ENCODE measurements around the gene PRKAG2. TPM values are rescaled to one million over a fixed set of nuclear protein-coding genes. Genes with fewer than 3 reads are reported as not detected.

PRKAG2 gene
- total and polyA plus RNA-seq, 2 experiments from 2014 or later: 9.1 to 14.9 TPM

DNA sequence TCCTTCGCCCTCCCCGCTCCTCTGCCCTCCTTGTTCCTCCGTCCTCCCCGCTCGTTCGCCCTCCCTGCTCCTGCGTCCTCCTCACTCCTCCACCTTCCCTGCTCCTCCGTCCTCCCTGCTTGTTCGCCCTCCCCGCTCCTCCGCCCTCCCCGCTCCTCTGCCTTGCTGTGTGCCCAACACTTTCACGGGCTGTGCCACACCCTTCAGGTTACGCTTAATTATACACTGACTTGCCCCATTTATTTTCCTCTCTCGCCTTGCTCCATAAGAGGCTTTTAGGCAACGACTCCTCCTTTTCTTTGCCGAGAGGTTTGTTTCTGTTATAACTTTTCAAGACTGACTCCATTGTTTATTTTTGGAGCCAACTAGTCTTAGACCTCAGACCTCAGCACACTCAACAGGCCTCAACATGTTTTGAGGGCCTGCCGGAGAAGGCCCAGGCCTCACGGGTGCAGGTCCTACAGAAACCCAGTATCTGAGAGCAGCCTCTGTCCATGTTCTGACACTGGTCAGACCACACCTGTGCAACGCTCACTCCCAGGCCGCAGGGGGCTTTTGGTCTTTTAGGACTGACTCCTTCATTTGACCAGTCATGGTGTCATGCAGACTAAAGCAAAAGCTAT lies 18.2 kb upstream of the PRKAG2 start:
- H3K4me1 ChIP-seq (ENCODE audit: insufficient read depth): 0 out of 2 replicates have a peak, but pooled peaks cover 5% of the 10 kb centered on the region
- no peak for TF ChIP-seq EZH2 (IDR thresholded peaks at IDR 0.05; ENCODE audit: low read depth, unreplicated experiment)
- TF ChIP-seq, protein P1, sequence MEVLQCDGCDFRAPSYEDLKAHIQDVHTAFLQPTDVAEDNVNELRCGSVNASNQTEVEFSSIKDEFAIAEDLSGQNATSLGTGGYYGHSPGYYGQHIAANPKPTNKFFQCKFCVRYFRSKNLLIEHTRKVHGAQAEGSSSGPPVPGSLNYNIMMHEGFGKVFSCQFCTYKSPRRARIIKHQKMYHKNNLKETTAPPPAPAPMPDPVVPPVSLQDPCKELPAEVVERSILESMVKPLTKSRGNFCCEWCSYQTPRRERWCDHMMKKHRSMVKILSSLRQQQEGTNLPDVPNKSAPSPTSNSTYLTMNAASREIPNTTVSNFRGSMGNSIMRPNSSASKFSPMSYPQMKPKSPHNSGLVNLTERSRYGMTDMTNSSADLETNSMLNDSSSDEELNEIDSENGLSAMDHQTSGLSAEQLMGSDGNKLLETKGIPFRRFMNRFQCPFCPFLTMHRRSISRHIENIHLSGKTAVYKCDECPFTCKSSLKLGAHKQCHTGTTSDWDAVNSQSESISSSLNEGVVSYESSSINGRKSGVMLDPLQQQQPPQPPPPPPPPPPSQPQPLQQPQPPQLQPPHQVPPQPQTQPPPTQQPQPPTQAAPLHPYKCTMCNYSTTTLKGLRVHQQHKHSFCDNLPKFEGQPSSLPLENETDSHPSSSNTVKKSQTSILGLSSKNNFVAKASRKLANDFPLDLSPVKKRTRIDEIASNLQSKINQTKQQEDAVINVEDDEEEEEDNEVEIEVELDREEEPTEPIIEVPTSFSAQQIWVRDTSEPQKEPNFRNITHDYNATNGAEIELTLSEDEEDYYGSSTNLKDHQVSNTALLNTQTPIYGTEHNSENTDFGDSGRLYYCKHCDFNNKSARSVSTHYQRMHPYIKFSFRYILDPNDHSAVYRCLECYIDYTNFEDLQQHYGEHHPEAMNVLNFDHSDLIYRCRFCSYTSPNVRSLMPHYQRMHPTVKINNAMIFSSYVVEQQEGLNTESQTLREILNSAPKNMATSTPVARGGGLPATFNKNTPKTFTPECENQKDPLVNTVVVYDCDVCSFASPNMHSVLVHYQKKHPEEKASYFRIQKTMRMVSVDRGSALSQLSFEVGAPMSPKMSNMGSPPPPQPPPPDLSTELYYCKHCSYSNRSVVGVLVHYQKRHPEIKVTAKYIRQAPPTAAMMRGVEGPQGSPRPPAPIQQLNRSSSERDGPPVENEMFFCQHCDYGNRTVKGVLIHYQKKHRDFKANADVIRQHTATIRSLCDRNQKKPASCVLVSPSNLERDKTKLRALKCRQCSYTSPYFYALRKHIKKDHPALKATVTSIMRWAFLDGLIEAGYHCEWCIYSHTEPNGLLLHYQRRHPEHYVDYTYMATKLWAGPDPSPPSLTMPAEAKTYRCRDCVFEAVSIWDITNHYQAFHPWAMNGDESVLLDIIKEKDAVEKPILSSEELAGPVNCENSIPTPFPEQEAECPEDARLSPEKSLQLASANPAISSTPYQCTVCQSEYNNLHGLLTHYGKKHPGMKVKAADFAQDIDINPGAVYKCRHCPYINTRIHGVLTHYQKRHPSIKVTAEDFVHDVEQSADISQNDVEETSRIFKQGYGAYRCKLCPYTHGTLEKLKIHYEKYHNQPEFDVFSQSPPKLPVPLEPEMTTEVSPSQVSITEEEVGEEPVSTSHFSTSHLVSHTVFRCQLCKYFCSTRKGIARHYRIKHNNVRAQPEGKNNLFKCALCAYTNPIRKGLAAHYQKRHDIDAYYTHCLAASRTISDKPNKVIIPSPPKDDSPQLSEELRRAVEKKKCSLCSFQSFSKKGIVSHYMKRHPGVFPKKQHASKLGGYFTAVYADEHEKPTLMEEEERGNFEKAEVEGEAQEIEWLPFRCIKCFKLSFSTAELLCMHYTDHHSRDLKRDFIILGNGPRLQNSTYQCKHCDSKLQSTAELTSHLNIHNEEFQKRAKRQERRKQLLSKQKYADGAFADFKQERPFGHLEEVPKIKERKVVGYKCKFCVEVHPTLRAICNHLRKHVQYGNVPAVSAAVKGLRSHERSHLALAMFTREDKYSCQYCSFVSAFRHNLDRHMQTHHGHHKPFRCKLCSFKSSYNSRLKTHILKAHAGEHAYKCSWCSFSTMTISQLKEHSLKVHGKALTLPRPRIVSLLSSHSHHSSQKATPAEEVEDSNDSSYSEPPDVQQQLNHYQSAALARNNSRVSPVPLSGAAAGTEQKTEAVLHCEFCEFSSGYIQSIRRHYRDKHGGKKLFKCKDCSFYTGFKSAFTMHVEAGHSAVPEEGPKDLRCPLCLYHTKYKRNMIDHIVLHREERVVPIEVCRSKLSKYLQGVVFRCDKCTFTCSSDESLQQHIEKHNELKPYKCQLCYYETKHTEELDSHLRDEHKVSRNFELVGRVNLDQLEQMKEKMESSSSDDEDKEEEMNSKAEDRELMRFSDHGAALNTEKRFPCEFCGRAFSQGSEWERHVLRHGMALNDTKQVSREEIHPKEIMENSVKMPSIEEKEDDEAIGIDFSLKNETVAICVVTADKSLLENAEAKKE (CRISPR knock-in tag; IDR thresholded peaks at IDR 0.05): no peak
- TF ChIP-seq, protein P2, sequence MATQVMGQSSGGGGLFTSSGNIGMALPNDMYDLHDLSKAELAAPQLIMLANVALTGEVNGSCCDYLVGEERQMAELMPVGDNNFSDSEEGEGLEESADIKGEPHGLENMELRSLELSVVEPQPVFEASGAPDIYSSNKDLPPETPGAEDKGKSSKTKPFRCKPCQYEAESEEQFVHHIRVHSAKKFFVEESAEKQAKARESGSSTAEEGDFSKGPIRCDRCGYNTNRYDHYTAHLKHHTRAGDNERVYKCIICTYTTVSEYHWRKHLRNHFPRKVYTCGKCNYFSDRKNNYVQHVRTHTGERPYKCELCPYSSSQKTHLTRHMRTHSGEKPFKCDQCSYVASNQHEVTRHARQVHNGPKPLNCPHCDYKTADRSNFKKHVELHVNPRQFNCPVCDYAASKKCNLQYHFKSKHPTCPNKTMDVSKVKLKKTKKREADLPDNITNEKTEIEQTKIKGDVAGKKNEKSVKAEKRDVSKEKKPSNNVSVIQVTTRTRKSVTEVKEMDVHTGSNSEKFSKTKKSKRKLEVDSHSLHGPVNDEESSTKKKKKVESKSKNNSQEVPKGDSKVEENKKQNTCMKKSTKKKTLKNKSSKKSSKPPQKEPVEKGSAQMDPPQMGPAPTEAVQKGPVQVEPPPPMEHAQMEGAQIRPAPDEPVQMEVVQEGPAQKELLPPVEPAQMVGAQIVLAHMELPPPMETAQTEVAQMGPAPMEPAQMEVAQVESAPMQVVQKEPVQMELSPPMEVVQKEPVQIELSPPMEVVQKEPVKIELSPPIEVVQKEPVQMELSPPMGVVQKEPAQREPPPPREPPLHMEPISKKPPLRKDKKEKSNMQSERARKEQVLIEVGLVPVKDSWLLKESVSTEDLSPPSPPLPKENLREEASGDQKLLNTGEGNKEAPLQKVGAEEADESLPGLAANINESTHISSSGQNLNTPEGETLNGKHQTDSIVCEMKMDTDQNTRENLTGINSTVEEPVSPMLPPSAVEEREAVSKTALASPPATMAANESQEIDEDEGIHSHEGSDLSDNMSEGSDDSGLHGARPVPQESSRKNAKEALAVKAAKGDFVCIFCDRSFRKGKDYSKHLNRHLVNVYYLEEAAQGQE (IDR thresholded peaks at IDR 0.05; ENCODE audit: unreplicated experiment): no peak
- TF ChIP-seq CREB1 (CRISPR knock-in tag; IDR thresholded peaks at IDR 0.05; ENCODE audit: low read depth): no peak
- no peak for TF ChIP-seq ZNF331 (CRISPR knock-in tag; IDR thresholded peaks at IDR 0.05; ENCODE audit: low read depth)
- TF ChIP-seq POLR2AphosphoS5 (IDR thresholded peaks at IDR 0.05; ENCODE audit: low read depth): no peak
- no peak for TF ChIP-seq JUNB (IDR thresholded peaks at IDR 0.05; ENCODE audit: unreplicated experiment)
- TF ChIP-seq, protein P3, sequence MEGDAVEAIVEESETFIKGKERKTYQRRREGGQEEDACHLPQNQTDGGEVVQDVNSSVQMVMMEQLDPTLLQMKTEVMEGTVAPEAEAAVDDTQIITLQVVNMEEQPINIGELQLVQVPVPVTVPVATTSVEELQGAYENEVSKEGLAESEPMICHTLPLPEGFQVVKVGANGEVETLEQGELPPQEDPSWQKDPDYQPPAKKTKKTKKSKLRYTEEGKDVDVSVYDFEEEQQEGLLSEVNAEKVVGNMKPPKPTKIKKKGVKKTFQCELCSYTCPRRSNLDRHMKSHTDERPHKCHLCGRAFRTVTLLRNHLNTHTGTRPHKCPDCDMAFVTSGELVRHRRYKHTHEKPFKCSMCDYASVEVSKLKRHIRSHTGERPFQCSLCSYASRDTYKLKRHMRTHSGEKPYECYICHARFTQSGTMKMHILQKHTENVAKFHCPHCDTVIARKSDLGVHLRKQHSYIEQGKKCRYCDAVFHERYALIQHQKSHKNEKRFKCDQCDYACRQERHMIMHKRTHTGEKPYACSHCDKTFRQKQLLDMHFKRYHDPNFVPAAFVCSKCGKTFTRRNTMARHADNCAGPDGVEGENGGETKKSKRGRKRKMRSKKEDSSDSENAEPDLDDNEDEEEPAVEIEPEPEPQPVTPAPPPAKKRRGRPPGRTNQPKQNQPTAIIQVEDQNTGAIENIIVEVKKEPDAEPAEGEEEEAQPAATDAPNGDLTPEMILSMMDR (conservative IDR thresholded peaks at IDR 0.05; ENCODE audit: low read depth in 2 of 2): no peak
- TF ChIP-seq, protein P4, sequence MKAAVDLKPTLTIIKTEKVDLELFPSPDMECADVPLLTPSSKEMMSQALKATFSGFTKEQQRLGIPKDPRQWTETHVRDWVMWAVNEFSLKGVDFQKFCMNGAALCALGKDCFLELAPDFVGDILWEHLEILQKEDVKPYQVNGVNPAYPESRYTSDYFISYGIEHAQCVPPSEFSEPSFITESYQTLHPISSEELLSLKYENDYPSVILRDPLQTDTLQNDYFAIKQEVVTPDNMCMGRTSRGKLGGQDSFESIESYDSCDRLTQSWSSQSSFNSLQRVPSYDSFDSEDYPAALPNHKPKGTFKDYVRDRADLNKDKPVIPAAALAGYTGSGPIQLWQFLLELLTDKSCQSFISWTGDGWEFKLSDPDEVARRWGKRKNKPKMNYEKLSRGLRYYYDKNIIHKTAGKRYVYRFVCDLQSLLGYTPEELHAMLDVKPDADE (IDR thresholded peaks at IDR 0.05): no peak
- TF ChIP-seq NANOG (IDR thresholded peaks at IDR 0.05; ENCODE audit: borderline replicate concordance): no peak
- TF ChIP-seq STAT1 (IDR thresholded peaks at IDR 0.05; ENCODE audit: unreplicated experiment): no peak
- TF ChIP-seq EZH2phosphoT487 (IDR thresholded peaks at IDR 0.05; ENCODE audit: unreplicated experiment): no peak
- no peak for TF ChIP-seq ZNF114 (CRISPR knock-in tag; IDR thresholded peaks at IDR 0.05)
- DNase-seq (ENCODE audit: low spot score): no peak
- H3K27me3 ChIP-seq (ENCODE audit: insufficient read depth): no peaks in the 10 kb centered on the region
- Mint-ChIP-seq H3K4me1 (peaks cover 26% of the 10 kb centered on the region), H3K9me3 (no peaks in the 10 kb centered on the region), H3K27me3 (ENCODE audit: insufficient read depth, low read depth, poor library complexity) (peaks cover 14% of the 10 kb centered on the region), H3K4me3 (no peak overlapping the region), H3K27ac (no peak overlapping the region), H3K36me3 (ENCODE audit: low read depth) (no peaks in the 10 kb centered on the region)
- H3K4me2 ChIP-seq: no peak overlapping the region
- H3K27ac ChIP-seq (ENCODE audit: low read depth): no peak overlapping the region
- H3K36me3 ChIP-seq (ENCODE audit: insufficient read depth): no peaks in the 10 kb centered on the region
- no peaks in the 10 kb centered on the region for H3K79me2 ChIP-seq (replicated peaks; ENCODE audit: insufficient read depth)
- H3F3A ChIP-seq (replicated peaks; ENCODE audit: low read depth): no peaks in the 10 kb centered on the region
- H3K4me3 ChIP-seq: no peak overlapping the region
- H2AFZ ChIP-seq: no peak overlapping the region
- H3K9me2 ChIP-seq (ENCODE audit: insufficient read depth): no peaks in the 10 kb centered on the region
- H4K20me1 ChIP-seq (replicated peaks; ENCODE audit: insufficient read depth): no peaks in the 10 kb centered on the region
- no peak for ATAC-seq
